ENCODE results near the gene DENND11.

The DENND11 gene

GRCh38 chr7:141715794-141716689, 14.1 kb upstream of the DENND11 start:
- Histone ChIP-seq H3K27ac (ENCODE audit: low read length) (no peak overlapping the region), H3K27me3 (replicated peaks; ENCODE audit: insufficient read depth, low read length) (no peaks in the 10 kb centered on the region), H3K4me3 (ENCODE audit: low read length) (no peak overlapping the region), H3K9me2 (replicated peaks; ENCODE audit: insufficient read depth, low read length) (no peaks in the 10 kb centered on the region), H3K9ac (ENCODE audit: low read length) (no peak overlapping the region), H4K20me1 (ENCODE audit: insufficient read depth, low read length) (no peaks in the 10 kb centered on the region), H3K9me3 (replicated peaks; ENCODE audit: insufficient read depth, low read length) (no peaks in the 10 kb centered on the region), H2AFZ (ENCODE audit: low read length) (no peak overlapping the region), H3F3A (ENCODE audit: insufficient read depth, low read length) (no peaks in the 10 kb centered on the region), H3K4me2 (ENCODE audit: low read depth, low read length) (no peak overlapping the region), H3K4me1 (ENCODE audit: low read length) (no peaks in the 10 kb centered on the region), H3K79me2 (ENCODE audit: low read length) (no peaks in the 10 kb centered on the region), H3K36me3 (replicated peaks; ENCODE audit: insufficient read depth, low read length) (no peaks in the 10 kb centered on the region)
- DNase-seq = no peak
- TF ChIP-seq EZH2 (optimal IDR thresholded peaks at IDR 0.05; ENCODE audit: low read depth, low read length) (no peak), CTCF (IDR thresholded peaks at IDR 0.05; ENCODE audit: low read length) (no peak), EZH2phosphoT487 (IDR thresholded peaks at IDR 0.05; ENCODE audit: low read length) (no peak)

DNA sequence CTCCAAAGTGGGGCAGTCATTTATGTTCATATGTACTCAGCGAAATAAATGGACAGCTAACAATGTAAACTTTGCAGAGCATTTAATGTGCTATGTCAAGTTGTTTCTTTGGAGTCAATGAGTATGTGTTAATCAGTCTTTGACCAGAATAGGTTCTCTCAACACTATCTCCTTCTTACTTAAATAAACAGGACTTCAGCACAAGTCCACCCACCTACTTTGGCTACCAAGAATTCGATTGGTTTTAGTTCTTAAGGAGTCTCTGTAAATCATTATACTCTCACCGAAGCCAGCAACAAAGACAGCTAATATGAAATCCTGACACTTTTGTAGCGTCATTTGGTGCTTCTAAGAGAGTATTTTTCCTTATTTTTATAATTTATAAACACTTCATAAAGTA, 13.1 kb upstream of the DENND11 start:
- no peak overlapping the region for H3K4me3 ChIP-seq (ENCODE audit: low read length)
- H3K9me2 ChIP-seq (replicated peaks; ENCODE audit: insufficient read depth, low read length) = no peaks in the 10 kb centered on the region
- no peak for TF ChIP-seq EZH2phosphoT487 (IDR thresholded peaks at IDR 0.05; ENCODE audit: low read length)
- TF ChIP-seq EZH2 (optimal IDR thresholded peaks at IDR 0.05; ENCODE audit: low read depth, low read length) = no peak
- TF ChIP-seq CTCF (IDR thresholded peaks at IDR 0.05; ENCODE audit: low read length) = no peak
- H3K9ac ChIP-seq (ENCODE audit: low read length) = no peak overlapping the region
- H3K27me3 ChIP-seq (replicated peaks; ENCODE audit: insufficient read depth, low read length) = no peaks in the 10 kb centered on the region
- no peaks in the 10 kb centered on the region for H3K4me1 ChIP-seq (ENCODE audit: low read length)
- H3K27ac ChIP-seq (ENCODE audit: low read length) = no peak overlapping the region
- H3K79me2 ChIP-seq (ENCODE audit: low read length) = no peaks in the 10 kb centered on the region
- H3K9me3 ChIP-seq (replicated peaks; ENCODE audit: insufficient read depth, low read length) = no peaks in the 10 kb centered on the region
- H2AFZ ChIP-seq (ENCODE audit: low read length) = no peak overlapping the region
- DNase-seq = no peak
- no peak overlapping the region for H3K4me2 ChIP-seq (ENCODE audit: low read depth, low read length)
- no peaks in the 10 kb centered on the region for H4K20me1 ChIP-seq (ENCODE audit: insufficient read depth, low read length)
- no peaks in the 10 kb centered on the region for H3K36me3 ChIP-seq (replicated peaks; ENCODE audit: insufficient read depth, low read length)
- no peaks in the 10 kb centered on the region for H3F3A ChIP-seq (ENCODE audit: insufficient read depth, low read length)

DNA sequence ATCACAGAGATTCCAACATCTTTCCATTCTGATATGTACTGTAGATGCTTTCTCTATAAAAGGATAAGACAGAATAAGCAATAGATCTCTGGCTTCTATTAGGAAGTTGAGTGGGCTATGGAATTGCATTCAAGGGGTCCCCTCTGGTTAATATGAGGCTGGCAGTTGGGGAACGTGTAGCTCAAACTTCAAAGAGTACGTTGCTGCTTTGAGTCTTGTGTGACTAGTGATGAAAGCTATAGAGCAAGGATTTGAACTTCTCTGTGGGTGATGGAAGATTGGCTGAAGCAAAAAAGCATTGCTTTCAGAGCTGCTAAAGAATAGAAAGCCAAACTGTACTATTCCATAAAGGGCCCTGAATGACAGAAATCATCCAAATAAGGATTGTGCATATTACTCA, 12.6 kb upstream of the DENND11 start:
- Histone ChIP-seq H3K4me2 (ENCODE audit: low read depth, low read length) (no peak overlapping the region), H3K4me3 (ENCODE audit: low read length) (no peak overlapping the region), H2AFZ (ENCODE audit: low read length) (no peak overlapping the region), H3K4me1 (ENCODE audit: low read length) (no peaks in the 10 kb centered on the region), H3K36me3 (replicated peaks; ENCODE audit: insufficient read depth, low read length) (no peaks in the 10 kb centered on the region), H3K9me3 (replicated peaks; ENCODE audit: insufficient read depth, low read length) (no peaks in the 10 kb centered on the region), H4K20me1 (ENCODE audit: insufficient read depth, low read length) (no peaks in the 10 kb centered on the region), H3K9me2 (replicated peaks; ENCODE audit: insufficient read depth, low read length) (no peaks in the 10 kb centered on the region), H3K27ac (ENCODE audit: low read length) (no peak overlapping the region), H3F3A (ENCODE audit: insufficient read depth, low read length) (no peaks in the 10 kb centered on the region), H3K79me2 (ENCODE audit: low read length) (no peaks in the 10 kb centered on the region), H3K27me3 (replicated peaks; ENCODE audit: insufficient read depth, low read length) (no peaks in the 10 kb centered on the region), H3K9ac (ENCODE audit: low read length) (no peak overlapping the region)
- DNase-seq = no peak
- TF ChIP-seq EZH2phosphoT487 (IDR thresholded peaks at IDR 0.05; ENCODE audit: low read length) (no peak), CTCF (IDR thresholded peaks at IDR 0.05; ENCODE audit: low read length) (no peak), EZH2 (optimal IDR thresholded peaks at IDR 0.05; ENCODE audit: low read depth, low read length) (no peak)

All from MM.1S (cell line).